ENCODE data around the gene TMEM131. TPM values are rescaled to one million over a fixed set of nuclear protein-coding genes. Genes with fewer than 3 reads are reported as not detected.
"Not testable (repeated sequence)": the region's sequence is repeated elsewhere in the genome, so short reads cannot be mapped to it uniquely, and the experiment has no call there.

TMEM131 gene
- total RNA-seq (2014; rRNA removed; shearing (Covaris generic)) = 7.4 and 20.3 TPM in 2 replicates

GRCh38 chr2:97995734-97996624, at the start of gene TMEM131:
TSS of gene TMEM131 (minus strand) at chr2:97995948. CDS start at chr2:97995662, 286 bp downstream.
- peak; percentile 91 for DNase-seq (ENCODE audit: low spot score)
- in situ Hi-C loops (cut with HindIII; ENCODE audit: low sequenced_read_pairs) = no loop called here

- in situ Hi-C loops (cut with HindIII; ENCODE audit: low sequenced_read_pairs); DNase-seq (ENCODE audit: low spot score): not testable (repeated sequence)
These were observed 49.0 kb upstream of the TMEM131 start for GRCh38 chr2:98044730-98045129.

GRCh38 chr2:98043101-98043500, 47.4 kb upstream of the TMEM131 start:
- DNase-seq (ENCODE audit: low spot score) = no peak
- in situ Hi-C loops (cut with HindIII; ENCODE audit: low sequenced_read_pairs) = no loop called here

- DNase-seq (ENCODE audit: low spot score) = no peak
- in situ Hi-C loops (cut with HindIII; ENCODE audit: low sequenced_read_pairs) = no loop called here
These were observed 44.7 kb upstream of the TMEM131 start for GRCh38 chr2:98040331-98040939.

DNA sequence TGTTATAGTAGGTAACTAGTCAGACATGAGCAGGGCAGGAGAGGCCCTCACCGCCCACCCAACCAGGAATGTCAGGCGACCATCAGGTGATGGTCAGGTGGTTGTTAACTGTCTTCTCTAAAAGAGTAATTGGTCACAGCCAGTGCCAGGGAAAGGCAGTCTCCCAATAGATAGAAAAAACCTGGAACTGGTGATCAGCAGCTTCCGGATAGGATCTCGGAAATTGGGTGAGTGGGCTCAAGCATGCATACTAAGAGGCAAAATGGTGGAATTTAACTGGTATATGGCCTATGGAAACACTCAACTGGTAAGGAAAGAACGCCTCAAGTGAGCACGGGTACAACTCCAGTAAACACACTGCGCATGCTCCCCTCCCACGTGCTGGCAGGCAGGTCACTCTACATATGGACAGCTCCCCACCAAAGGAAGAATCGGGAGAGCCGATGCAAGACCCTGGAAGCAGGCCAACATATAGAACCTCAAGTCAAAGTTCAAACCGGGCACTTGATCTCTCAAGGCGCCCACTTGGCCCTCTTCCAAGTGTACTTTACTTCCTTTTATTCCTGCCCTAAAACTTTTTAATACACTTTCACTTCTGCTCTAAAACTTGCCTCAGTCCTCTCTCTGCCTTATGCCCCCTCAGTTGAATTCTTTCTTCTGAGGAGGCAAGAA, 43.5 kb upstream of the TMEM131 start:
- in situ Hi-C loops (cut with HindIII; ENCODE audit: low sequenced_read_pairs) = no loop called here
- DNase-seq (ENCODE audit: low spot score) = no peak

- DNase-seq (ENCODE audit: low spot score) = peak; percentile 26
- in situ Hi-C loops (cut with HindIII; ENCODE audit: low sequenced_read_pairs) = no loop called here
These were observed 42.1 kb upstream of the TMEM131 start for GRCh38 chr2:98037666-98038336.

- in situ Hi-C loops (cut with HindIII; ENCODE audit: low sequenced_read_pairs) = no loop called here
These were observed 41.5 kb upstream of the TMEM131 start for GRCh38 chr2:98037206-98037605.

DNA sequence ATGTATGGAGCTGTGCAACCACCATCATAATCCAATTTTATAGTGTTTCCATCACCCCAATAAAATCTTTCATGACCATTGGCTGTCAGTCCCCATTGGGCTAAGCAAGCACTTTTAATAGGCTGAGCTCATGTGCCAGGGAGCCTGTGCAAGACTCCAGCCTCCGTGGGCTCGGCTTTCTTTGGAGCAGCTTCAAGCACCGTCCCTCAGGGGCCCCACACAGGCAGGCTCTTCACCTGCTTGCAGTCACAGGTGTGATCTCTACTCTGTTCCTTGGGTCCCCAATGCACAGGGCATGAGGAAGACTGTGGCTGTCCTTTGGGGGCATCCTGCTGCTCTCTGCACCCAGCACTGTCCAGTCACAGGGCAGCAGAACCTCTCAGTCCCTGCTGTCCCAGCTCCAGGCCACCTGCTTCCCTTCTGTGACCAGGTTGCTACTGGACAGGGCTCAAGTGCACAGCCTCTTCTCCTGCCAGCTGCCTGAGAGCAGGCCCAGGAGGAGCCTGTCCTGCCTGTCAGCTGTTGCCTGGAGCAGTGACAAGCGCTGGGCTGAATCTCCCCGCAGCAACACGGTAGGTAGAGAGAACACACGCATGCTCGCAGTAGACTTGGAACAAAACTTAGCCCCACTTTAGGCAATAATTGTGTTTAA, 40.7 kb upstream of the TMEM131 start:
- in situ Hi-C loops (cut with HindIII; ENCODE audit: low sequenced_read_pairs) = no loop called here
- peak; percentile 93 for DNase-seq (ENCODE audit: low spot score)

More at GRCh38 chr2:98037206-98037605, 41.5 kb upstream of the TMEM131 start:
- peak; percentile 47 for DNase-seq (ENCODE audit: low spot score)

DNA sequence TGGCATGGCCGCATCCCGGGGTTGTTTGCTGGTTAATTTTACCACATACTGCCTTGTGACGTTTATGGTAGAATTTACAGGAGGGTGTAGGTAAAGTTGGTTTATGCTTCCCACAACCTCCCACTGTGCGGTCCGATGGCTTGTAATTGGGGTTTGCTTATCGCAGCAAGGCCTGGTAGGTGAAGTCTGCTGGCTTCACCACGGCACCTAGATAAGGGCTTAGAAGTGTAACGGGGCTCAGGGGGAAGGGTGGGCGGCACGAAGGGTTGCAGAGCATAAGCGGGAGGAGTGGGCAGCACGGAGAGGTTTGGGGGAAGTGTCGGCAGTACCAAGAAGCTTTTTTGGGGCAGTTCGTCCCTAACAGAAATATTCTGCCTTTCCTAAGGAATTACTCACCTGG, 39.0 kb upstream of the TMEM131 start:
- in situ Hi-C loops (cut with HindIII; ENCODE audit: low sequenced_read_pairs) = no loop called here
- DNase-seq (ENCODE audit: low spot score) = no peak

DNA sequence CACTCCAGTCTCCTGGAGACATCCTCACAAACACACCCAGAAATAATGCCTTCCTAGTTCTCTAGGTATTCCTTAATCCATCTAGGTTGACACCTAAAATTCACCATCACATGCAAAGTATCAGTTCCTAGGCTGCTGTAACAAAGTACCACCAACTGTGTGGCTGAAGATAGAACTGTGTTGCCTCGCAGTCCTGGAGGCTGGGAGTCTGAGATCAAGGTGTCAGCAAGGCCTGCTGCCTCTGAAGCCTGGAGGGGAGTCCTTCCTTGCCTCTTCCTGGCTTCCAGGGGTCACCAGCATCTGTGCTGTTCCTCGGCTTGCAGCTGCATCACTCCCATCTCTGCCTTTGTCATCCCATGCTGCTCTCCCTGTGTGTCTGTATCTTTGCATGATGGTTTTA, 36.3 kb upstream of the TMEM131 start:
- in situ Hi-C loops (cut with HindIII; ENCODE audit: low sequenced_read_pairs) = no loop called here
- no peak for DNase-seq (ENCODE audit: low spot score)

DNA sequence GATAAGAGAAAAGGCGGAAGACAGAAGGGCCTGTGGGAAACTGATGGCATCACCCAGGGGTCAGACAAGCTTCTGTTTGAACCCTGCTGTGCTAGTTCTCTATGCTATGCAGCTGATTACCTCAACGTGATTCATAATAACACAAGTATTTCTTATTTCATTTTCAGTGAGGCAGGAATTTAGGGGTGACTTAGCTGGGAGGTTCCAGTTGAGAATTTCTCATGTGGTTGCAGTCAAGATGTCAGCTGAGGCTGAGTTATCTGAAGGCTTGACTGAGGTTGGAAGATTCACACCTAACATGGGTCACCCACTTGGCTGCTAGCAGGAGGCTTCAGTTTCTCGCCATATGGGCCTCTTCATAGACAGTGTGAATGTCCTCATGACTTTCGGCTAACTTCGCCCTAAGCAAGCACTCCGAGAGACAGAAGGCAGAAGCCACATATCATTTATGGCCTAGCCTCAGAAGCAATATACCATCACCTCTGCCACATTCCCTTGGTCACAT, 34.0 kb upstream of the TMEM131 start:
- in situ Hi-C loops (cut with HindIII; ENCODE audit: low sequenced_read_pairs) = no loop called here
- no peak for DNase-seq (ENCODE audit: low spot score)

- DNase-seq (ENCODE audit: low spot score) = no peak
- in situ Hi-C loops (cut with HindIII; ENCODE audit: low sequenced_read_pairs) = no loop called here
These were observed 33.4 kb upstream of the TMEM131 start for GRCh38 chr2:98028931-98029717.

- peak; percentile 30 for DNase-seq (ENCODE audit: low spot score)
- in situ Hi-C loops (cut with HindIII; ENCODE audit: low sequenced_read_pairs) = no loop called here
These were observed 32.4 kb upstream of the TMEM131 start for GRCh38 chr2:98028101-98028561.

DNA sequence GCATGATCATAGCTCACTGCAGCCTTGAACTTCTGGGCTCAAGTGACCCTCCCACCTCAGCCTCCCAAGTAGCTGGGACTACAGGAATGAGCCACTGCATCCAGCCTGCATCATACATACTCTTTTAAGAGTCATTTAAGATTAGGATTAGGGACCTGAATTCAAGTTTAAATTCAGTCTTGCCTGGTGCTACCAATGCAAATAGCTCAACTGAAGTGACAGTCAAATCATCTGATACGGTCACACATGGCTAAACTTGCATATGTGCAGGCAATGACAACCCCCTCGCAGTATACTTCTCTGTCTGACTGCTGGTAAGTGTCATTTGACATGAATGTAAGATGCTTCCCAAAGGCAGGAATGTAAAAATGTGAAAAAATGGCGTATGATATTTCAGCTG, 31.8 kb upstream of the TMEM131 start:
- in situ Hi-C loops (cut with HindIII; ENCODE audit: low sequenced_read_pairs) = no loop called here
- DNase-seq (ENCODE audit: low spot score) = no peak

- in situ Hi-C loops (cut with HindIII; ENCODE audit: low sequenced_read_pairs) = no loop called here
- DNase-seq (ENCODE audit: low spot score) = no peak
These were observed 31.3 kb upstream of the TMEM131 start for GRCh38 chr2:98026927-98027522.

- no peak for DNase-seq (ENCODE audit: low spot score)
- in situ Hi-C loops (cut with HindIII; ENCODE audit: low sequenced_read_pairs) = no loop called here
These were observed 30.5 kb upstream of the TMEM131 start for GRCh38 chr2:98026292-98026691.

DNA sequence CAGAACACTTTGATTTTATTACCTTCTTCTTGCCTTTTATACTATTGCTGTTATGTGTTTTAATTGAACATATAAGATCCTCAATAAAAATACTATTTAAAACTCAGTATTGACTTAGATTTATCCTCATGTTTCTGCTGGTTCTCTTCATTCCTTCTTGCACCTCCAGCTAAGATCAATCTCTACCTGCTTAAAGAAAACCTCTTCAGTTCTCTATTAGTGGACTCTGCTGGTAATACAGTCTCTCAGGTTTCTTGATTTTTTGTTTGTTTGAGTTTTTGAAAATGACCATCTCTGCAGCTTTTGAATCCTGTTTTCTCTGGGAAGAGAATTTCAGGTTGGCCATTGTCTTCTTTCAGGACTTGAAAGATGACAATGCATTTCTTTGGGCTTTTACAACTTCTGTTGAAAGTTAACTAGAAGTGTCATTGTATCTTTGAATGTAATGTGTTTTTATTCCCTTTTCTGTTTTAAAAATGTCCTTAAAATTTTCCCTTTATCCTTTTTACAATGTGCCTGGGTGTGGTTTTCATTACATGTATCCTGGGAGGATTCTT, 29.8 kb upstream of the TMEM131 start:
- DNase-seq (ENCODE audit: low spot score) = no peak
- in situ Hi-C loops (cut with HindIII; ENCODE audit: low sequenced_read_pairs) = no loop called here

All from G401 (cell line).